ENCODE measurements around the gene MLLT10. TPM values are rescaled to one million over a fixed set of nuclear protein-coding genes. Genes with fewer than 3 reads are reported as not detected.

MLLT10 gene
- total and polyA plus RNA-seq, 9 of the 15 experiments (the other 6 are each of a cell fraction or from before 2014, with no cell fraction given): 18.8 to 81.4 (median 64.2) TPM

DNA sequence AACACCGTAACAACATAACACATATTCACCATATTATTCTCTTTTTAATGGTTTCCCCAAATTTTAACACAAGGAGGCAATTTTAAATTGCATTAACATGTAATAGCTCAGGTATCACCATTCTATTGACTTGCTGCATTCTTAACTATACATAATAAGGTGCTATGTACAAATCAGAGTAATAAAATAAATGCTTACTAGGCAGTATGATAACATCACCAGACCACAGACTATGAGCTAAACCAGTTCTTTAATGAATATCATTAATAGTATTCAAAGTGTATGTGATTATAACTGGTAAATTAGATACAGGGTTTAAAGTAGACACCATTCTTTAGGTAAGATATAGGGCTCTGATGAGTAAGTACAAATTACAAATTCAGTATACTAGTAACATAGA is 242.9 kb downstream of the MLLT10 start (continued):
- TF ChIP-seq, protein P1, sequence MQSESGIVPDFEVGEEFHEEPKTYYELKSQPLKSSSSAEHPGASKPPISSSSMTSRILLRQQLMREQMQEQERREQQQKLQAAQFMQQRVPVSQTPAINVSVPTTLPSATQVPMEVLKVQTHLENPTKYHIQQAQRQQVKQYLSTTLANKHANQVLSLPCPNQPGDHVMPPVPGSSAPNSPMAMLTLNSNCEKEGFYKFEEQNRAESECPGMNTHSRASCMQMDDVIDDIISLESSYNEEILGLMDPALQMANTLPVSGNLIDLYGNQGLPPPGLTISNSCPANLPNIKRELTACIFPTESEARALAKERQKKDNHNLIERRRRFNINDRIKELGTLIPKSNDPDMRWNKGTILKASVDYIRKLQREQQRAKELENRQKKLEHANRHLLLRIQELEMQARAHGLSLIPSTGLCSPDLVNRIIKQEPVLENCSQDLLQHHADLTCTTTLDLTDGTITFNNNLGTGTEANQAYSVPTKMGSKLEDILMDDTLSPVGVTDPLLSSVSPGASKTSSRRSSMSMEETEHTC (IDR thresholded peaks at IDR 0.05): no peak
- no peak for TF ChIP-seq SRSF7 (optimal IDR thresholded peaks at IDR 0.05; ENCODE audit: low read depth, low read length)

DNA sequence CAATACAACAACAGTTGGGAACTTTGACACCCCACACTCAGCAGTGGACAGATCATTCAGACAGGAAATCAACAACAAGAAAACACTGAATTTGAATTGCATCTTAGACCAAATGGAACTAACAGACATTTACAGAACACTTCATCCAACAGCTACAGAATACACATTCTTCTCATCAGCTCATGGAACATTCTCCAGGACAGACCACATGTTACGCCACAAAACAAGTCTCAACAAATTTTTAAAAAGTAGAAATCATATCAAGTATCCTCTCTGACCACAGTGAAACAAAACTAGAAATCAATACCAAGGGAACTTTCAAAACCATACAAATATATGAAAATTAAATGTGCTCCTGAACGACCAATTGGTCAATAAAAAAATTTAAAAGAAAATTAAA is 257.2 kb downstream of the MLLT10 start:
- no peak overlapping the region for H3K27ac ChIP-seq (ENCODE audit: extremely low read depth, low read depth, low read length)
- H2AFZ ChIP-seq (ENCODE audit: low read depth, low read length): no peak overlapping the region
- 80% methylated on average over 2 of the region's 2 CpGs for WGBS (ENCODE audit: insufficient coverage, low coverage, missing lambda C conversion rate)
- H4K20me1 ChIP-seq (replicated peaks; ENCODE audit: control insufficient read depth, insufficient read depth, low read length): no peaks in the 10 kb centered on the region
- H3K9ac ChIP-seq (ENCODE audit: insufficient read depth in 1 of 2, low read depth in 2 of 2, low read length in 2 of 2): no peak overlapping the region
- in situ Hi-C loops (cut with MboI) (no loop called here), intact Hi-C loops (cut with micrococcal nuclease) (no loop called here)
- H3K4me2 ChIP-seq (ENCODE audit: insufficient read depth, low read length): no peak overlapping the region
- FAIRE-seq (no peak), DNase-seq (ENCODE audit: extremely low read depth in 1 of 4, low spot score in 3 of 4) (no peak), ATAC-seq (no peak)
- CTCF ChIA-PET (ENCODE audit: low intra/inter-chr PET ratio): no interaction called here
- POLR2A ChIA-PET: no interaction called here
- H3K4me1 ChIP-seq (replicated peaks in 1 of 2; ENCODE audit: control insufficient read depth in 2 of 2, insufficient read depth in 2 of 2, low read length in 2 of 2): no peaks in the 10 kb centered on the region; a peak in 1 of 5 replicates
- TF ChIP-seq ZNF507 (tag; conservative IDR thresholded peaks at IDR 0.05) (no peak), SMARCB1 (IDR thresholded peaks at IDR 0.05; ENCODE audit: insufficient read length, low read depth) (no peak), LARP7 (IDR thresholded peaks at IDR 0.05) (no peak), COPS2 (conservative IDR thresholded peaks at IDR 0.05) (no peak), RUNX1 (IDR thresholded peaks at IDR 0.05; ENCODE audit: low read depth) (no peak), ZBED1 (IDR thresholded peaks at IDR 0.05) (no peak), ZNF184 (CRISPR knock-in tag; IDR thresholded peaks at IDR 0.05) (no peak), ZKSCAN1 (IDR thresholded peaks at IDR 0.05; ENCODE audit: low read depth, low read length) (no peak), ZNF780A (CRISPR knock-in tag; IDR thresholded peaks at IDR 0.05) (no peak), ZNF12 (CRISPR knock-in tag; IDR thresholded peaks at IDR 0.05) (no peak), STAG1 (CRISPR knock-in tag; IDR thresholded peaks at IDR 0.05; ENCODE audit: borderline replicate concordance) (no peak)
- TF ChIP-seq, protein P2, sequence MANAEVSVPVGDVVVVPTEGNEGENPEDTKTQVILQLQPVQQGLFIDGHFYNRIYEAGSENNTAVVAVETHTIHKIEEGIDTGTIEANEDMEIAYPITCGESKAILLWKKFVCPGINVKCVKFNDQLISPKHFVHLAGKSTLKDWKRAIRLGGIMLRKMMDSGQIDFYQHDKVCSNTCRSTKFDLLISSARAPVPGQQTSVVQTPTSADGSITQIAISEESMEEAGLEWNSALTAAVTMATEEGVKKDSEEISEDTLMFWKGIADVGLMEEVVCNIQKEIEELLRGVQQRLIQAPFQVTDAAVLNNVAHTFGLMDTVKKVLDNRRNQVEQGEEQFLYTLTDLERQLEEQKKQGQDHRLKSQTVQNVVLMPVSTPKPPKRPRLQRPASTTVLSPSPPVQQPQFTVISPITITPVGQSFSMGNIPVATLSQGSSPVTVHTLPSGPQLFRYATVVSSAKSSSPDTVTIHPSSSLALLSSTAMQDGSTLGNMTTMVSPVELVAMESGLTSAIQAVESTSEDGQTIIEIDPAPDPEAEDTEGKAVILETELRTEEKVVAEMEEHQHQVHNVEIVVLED (CRISPR knock-in tag; IDR thresholded peaks at IDR 0.05): no peak
- TF ChIP-seq, protein P3, sequence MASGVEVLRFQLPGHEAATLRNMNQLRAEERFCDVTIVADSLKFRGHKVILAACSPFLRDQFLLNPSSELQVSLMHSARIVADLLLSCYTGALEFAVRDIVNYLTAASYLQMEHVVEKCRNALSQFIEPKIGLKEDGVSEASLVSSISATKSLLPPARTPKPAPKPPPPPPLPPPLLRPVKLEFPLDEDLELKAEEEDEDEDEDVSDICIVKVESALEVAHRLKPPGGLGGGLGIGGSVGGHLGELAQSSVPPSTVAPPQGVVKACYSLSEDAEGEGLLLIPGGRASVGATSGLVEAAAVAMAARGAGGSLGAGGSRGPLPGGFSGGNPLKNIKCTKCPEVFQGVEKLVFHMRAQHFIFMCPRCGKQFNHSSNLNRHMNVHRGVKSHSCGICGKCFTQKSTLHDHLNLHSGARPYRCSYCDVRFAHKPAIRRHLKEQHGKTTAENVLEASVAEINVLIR (CRISPR knock-in tag; IDR thresholded peaks at IDR 0.05): no peak
- no peaks in the 10 kb centered on the region for H3K9me3 ChIP-seq (replicated peaks; ENCODE audit: control insufficient read depth, insufficient read depth, low read depth, low read length)
- no TSS peak for BruUV-seq (replicated peaks)
- H3K9me1 ChIP-seq (ENCODE audit: control insufficient read depth, insufficient read depth, low read length): peaks cover 3% of the 10 kb centered on the region
- H3K36me3 ChIP-seq (ENCODE audit: control insufficient read depth, insufficient read depth, low read length): no peaks in the 10 kb centered on the region
- H3K4me3 ChIP-seq: no peak overlapping the region
- peaks cover 6% of the 10 kb centered on the region; the same call in 1 of the 3 replicates for H3K79me2 ChIP-seq (ENCODE audit: control insufficient read depth, insufficient read depth, low read length)
- no peaks in the 10 kb centered on the region for H3K27me3 ChIP-seq (ENCODE audit: control insufficient read depth in 2 of 2, insufficient read depth in 2 of 2, low read length in 2 of 2)
